IMR-90 (cell line): ENCODE results near the gene ABCA2. TPM values are rescaled to one million over a fixed set of nuclear protein-coding genes. Genes with fewer than 3 reads are reported as not detected.

ENCODE experiments used
- ATAC-seq: fragments of 200-7000 bp; cut with Tn5 transposase; 2 replicates; pipeline ENCODE4 v1.9.1; 2020; ENCODE audit warnings: low read depth, mild to moderate bottlenecking, moderate library complexity
- BruUV-seq: library from RNA; stranded (reverse); fragments of 400-500 nt; replicated peaks from 2 replicates; lab custom pipeline; 2021; lab: Mats Ljungman, UMichigan
- CTCF ChIA-PET: fragments of 300-600 bp; formaldehyde crosslinking; extraction: SDS; loops from one replicate; lab custom pipeline; 2021; ENCODE audit warnings: antibody characterized with exemption; lab: Yijun Ruan, JAX
- POLR2A ChIA-PET: fragments of 300-600 bp; sonication (Branson Sonifier 250); formaldehyde crosslinking; loops from one replicate; lab custom pipeline; 2022; ENCODE audit warnings: antibody characterized with exemption; ENCODE audit not compliant: unreplicated experiment; lab: Charles Lee
- DNase-seq: peaks from one replicate; pipeline ENCODE4 v3.0.0; 2013
- H2AFZ ChIP-seq: replicated peaks from 2 replicates; pipeline ENCODE3; 2013; ENCODE audit warnings: low read length, mild to moderate bottlenecking; ENCODE audit not compliant: poor library complexity
- H2AK5ac ChIP-seq: 2 replicates; pipeline ENCODE4 v1.6.1; 2013; ENCODE audit warnings: low read depth, low read length, inconsistent platforms
- H2AK9ac ChIP-seq: replicated peaks from 2 replicates; pipeline ENCODE3; 2013; ENCODE audit warnings: mild to moderate bottlenecking, low read depth, low read length, moderate library complexity; ENCODE audit not compliant: poor library complexity
- H2BK120ac ChIP-seq: 2 replicates; pipeline ENCODE4 v1.6.1; 2013; ENCODE audit warnings: low read depth, low read length, inconsistent platforms
- H2BK15ac ChIP-seq: 3 replicates; pipeline ENCODE4 v1.6.1; 2013; ENCODE audit warnings: low read depth, low read length, inconsistent platforms
- H2BK20ac ChIP-seq: 2 replicates; pipeline ENCODE4 v1.6.1; 2013; ENCODE audit warnings: low read depth, mild to moderate bottlenecking, inconsistent platforms, low read length, moderate library complexity
- H2BK5ac ChIP-seq: 2 replicates; pipeline ENCODE4 v1.6.1; 2013; ENCODE audit warnings: mild to moderate bottlenecking, low read depth, low read length, inconsistent platforms; ENCODE audit not compliant: poor library complexity, severe bottlenecking
- H3K14ac ChIP-seq: replicated peaks from 2 replicates; pipeline ENCODE4 v1.6.1; 2013; ENCODE audit warnings: low read depth, low read length, inconsistent platforms
- H3K18ac ChIP-seq: 2 replicates; pipeline ENCODE4 v1.6.1; 2013; ENCODE audit warnings: low read depth, low read length, control low read depth
- H3K23ac ChIP-seq: 2 replicates; pipeline ENCODE4 v1.6.1; 2013; ENCODE audit warnings: low read depth, low read length, inconsistent platforms
- H3K27ac ChIP-seq: 2 replicates; pipeline ENCODE4 v1.5.1; 2013; ENCODE audit warnings: mild to moderate bottlenecking, control low read depth, low read length; ENCODE audit not compliant: insufficient read depth
- H3K27me3 ChIP-seq: 2 replicates; pipeline ENCODE4 v1.6.1; 2013; ENCODE audit warnings: low read length; ENCODE audit not compliant: control insufficient read depth, insufficient read depth
- H3K36me3 ChIP-seq: 2 replicates; pipeline ENCODE4 v1.6.1; 2013; ENCODE audit warnings: low read length, mixed read lengths; ENCODE audit not compliant: control insufficient read depth, insufficient read depth
- H3K4ac ChIP-seq: 2 replicates; pipeline ENCODE4 v1.6.1; 2013; ENCODE audit warnings: low read depth, low read length, inconsistent platforms
- H3K4me1 ChIP-seq: 2 replicates; pipeline ENCODE4 v1.6.1; 2013; ENCODE audit warnings: low read length, mixed read lengths; ENCODE audit not compliant: control insufficient read depth, insufficient read depth
- H3K4me2 ChIP-seq: 2 replicates; pipeline ENCODE4 v1.6.1; 2013; ENCODE audit warnings: low read depth, mild to moderate bottlenecking, control low read depth, low read length, moderate library complexity
- H3K4me3 ChIP-seq: 2 replicates; pipeline ENCODE4 v1.5.1; 2013; ENCODE audit warnings: low read depth, mild to moderate bottlenecking, control low read depth, low read length, moderate library complexity; ENCODE audit not compliant: insufficient read depth
- H3K56ac ChIP-seq: 2 replicates; pipeline ENCODE4 v1.6.1; 2013; ENCODE audit warnings: low read length, inconsistent platforms; ENCODE audit not compliant: insufficient read depth; ENCODE audit errors: extremely low read depth
- H3K79me1 ChIP-seq, 2 experiments: 2 replicates each; pipeline ENCODE4 v1.6.1; 2013; ENCODE audit warnings: low read length in 2 of 2, inconsistent platforms in 1 of 2, low read depth in 1 of 2
- H3K9ac ChIP-seq: 2 replicates; pipeline ENCODE4 v1.6.1; 2013; ENCODE audit warnings: low read depth, low read length, control low read depth
- H3K9me1 ChIP-seq: 2 replicates; pipeline ENCODE4 v1.6.1; 2013; ENCODE audit warnings: low read length, inconsistent platforms; ENCODE audit not compliant: insufficient read depth
- H3K9me3 ChIP-seq: 2 replicates; pipeline ENCODE4 v1.6.1; 2013; ENCODE audit warnings: low read length; ENCODE audit not compliant: control insufficient read depth, insufficient read depth
- H4K20me1 ChIP-seq: 2 replicates; pipeline ENCODE4 v1.6.1; 2013; ENCODE audit warnings: low read length, inconsistent platforms; ENCODE audit not compliant: insufficient read depth
- H4K5ac ChIP-seq: 2 replicates; pipeline ENCODE4 v1.6.1; 2013; ENCODE audit warnings: mild to moderate bottlenecking, low read depth, low read length, control low read depth
- H4K8ac ChIP-seq, 2 experiments: 2 replicates each; pipeline ENCODE4 v1.6.1; 2013; ENCODE audit warnings: low read depth in 2 of 2, low read length in 2 of 2, control low read depth in 1 of 2, inconsistent platforms in 1 of 2
- H4K91ac ChIP-seq: 2 replicates; pipeline ENCODE4 v1.6.1; 2013; ENCODE audit warnings: low read depth, low read length, inconsistent platforms; ENCODE audit not compliant: insufficient read depth
- CEBPB ChIP-seq: IDR thresholded peaks from 2 replicates; pipeline ENCODE4 v1.6.1; 2012; ENCODE audit warnings: low read depth, low read length, improper control_type of control experiment
- CHD1 ChIP-seq: IDR thresholded peaks from 2 replicates; pipeline ENCODE4 v1.6.1; 2012; ENCODE audit warnings: low read depth, low read length, improper control_type of control experiment
- ELK1 ChIP-seq: fragments of 150-350 bp; IDR thresholded peaks from 2 replicates; pipeline ENCODE4 v1.6.1; 2016; ENCODE audit warnings: low read depth, mild to moderate bottlenecking, low read length, moderate library complexity, borderline replicate concordance
- MAFK ChIP-seq: IDR thresholded peaks from 2 replicates; pipeline ENCODE4 v1.6.1; 2012; ENCODE audit warnings: low read depth, low read length, improper control_type of control experiment
- MAZ ChIP-seq: IDR thresholded peaks from 2 replicates; pipeline ENCODE4 v1.6.1; 2012; ENCODE audit warnings: low read depth, mild to moderate bottlenecking, low read length, improper control_type of control experiment, moderate library complexity, borderline replicate concordance
- MXI1 ChIP-seq: IDR thresholded peaks from 2 replicates; pipeline ENCODE4 v1.6.1; 2012; ENCODE audit warnings: low read depth, mild to moderate bottlenecking, low read length, moderate library complexity, borderline replicate concordance
- POLR2A ChIP-seq: IDR thresholded peaks from 2 replicates; pipeline ENCODE4 v1.6.1; 2012; ENCODE audit warnings: mild to moderate bottlenecking, low read depth, low read length
- RCOR1 ChIP-seq: IDR thresholded peaks from 2 replicates; pipeline ENCODE4 v1.6.1; 2012; ENCODE audit warnings: mild to moderate bottlenecking, low read length, improper control_type of control experiment; ENCODE audit not compliant: insufficient replicate concordance
- RFX5 ChIP-seq: IDR thresholded peaks from 2 replicates; pipeline ENCODE4 v1.8.0; 2012; ENCODE audit warnings: low read depth, mild to moderate bottlenecking, low read length, moderate library complexity
- USF2 ChIP-seq: fragments of 150-350 bp; IDR thresholded peaks from 2 replicates; pipeline ENCODE4 v1.6.1; 2017; ENCODE audit warnings: mild to moderate bottlenecking, antibody characterized with exemption, low read length, low read depth
- WGBS, 2 experiments: methylation state at CpG; one replicate each; pipeline versions ENCODE4 v1.1.5 to v1.1.7; 2013; ENCODE audit warnings: missing lambda C conversion rate in 2 of 2; ENCODE audit not compliant: insufficient read length in 1 of 2; ENCODE audit errors: extremely low coverage in 2 of 2; 5-methylcytosine and 5-hydroxymethylcytosine counted together
- dilution Hi-C: fragments of 300-500 bp; cut with HindIII; formaldehyde crosslinking; loops from one replicate; pipeline ENCODE4 v1.14.3; 2018; ENCODE audit warnings: low sequenced_read_pairs; ENCODE audit not compliant: unreplicated experiment
- in situ Hi-C: fragments of 300-500 bp; cut with MboI; formaldehyde crosslinking; loops from 3 replicates; pipeline ENCODE4 v1.14.3; 2019; ENCODE audit warnings: low sequenced_read_pairs, inconsistent platforms, mixed read lengths
- intact Hi-C: fragments of 100-400 bp; cut with micrococcal nuclease; formaldehyde crosslinking; loops from 2 replicates; pipeline ENCODE4 v1.10.0; 2022
- polyA plus RNA-seq, 3 experiments: library from polyadenylated mRNA; depleted of rRNA; stranded (reverse); fragments of >200 nt; gene quantifications; 2 replicates each; pipeline ENCODE4 v1.2.3, GENCODE V29; 2012; ENCODE audit warnings: low replicate concordance in 1 of 3
- total RNA-seq: library from RNA; depleted of rRNA; stranded (reverse); fragments of >200 nt; gene quantifications from 2 replicates; pipeline ENCODE4 v1.2.3, GENCODE V29; 2012
- TF ChIP-seq, protein P1 (sequence below): conservative IDR thresholded peaks from 2 replicates; pipeline ENCODE4 v1.5.1; 2012; ENCODE audit warnings: mild to moderate bottlenecking, low read depth, low read length, improper control_type of control experiment

ABCA2 gene
- total and polyA plus RNA-seq, 2 of the 4 experiments (the other 2 are of a cell fraction): 3.8 to 46.0 TPM

DNA sequence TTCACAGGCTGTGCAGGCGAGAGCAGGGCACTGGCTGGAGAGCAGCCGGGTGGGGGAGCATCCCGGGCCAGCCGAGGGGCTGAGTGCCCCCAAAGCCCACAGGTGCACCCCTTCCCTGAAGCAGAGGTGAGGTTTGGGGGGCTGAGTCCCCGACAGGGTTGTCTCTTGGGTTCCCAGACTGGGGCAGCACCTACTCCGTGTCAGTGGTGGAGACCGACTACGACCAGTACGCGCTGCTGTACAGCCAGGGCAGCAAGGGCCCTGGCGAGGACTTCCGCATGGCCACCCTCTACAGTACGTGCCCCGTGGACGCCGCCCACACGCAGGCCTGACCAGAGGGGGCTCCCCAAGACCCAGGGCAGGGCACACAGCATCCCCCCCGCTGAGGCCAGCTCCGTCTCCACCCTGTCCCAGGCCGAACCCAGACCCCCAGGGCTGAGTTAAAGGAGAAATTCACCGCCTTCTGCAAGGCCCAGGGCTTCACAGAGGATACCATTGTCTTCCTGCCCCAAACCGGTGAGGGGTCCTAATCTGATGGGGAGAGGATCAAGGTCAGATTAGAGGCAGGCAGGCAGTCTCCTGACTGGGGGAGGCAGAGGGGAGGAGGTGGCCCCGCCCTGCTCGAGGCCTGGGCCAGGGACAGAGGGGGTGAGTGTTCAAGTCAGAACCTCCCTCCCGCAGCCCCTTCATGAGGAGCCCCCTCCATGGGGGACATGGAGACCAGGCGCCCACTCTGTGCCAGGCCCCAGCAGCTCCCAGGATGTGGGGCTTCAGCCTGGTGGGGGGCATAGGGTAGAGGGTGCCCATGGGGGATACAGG, 48.1 kb downstream of the ABCA2 start (continued):
- TF ChIP-seq USF2: no peak

DNA sequence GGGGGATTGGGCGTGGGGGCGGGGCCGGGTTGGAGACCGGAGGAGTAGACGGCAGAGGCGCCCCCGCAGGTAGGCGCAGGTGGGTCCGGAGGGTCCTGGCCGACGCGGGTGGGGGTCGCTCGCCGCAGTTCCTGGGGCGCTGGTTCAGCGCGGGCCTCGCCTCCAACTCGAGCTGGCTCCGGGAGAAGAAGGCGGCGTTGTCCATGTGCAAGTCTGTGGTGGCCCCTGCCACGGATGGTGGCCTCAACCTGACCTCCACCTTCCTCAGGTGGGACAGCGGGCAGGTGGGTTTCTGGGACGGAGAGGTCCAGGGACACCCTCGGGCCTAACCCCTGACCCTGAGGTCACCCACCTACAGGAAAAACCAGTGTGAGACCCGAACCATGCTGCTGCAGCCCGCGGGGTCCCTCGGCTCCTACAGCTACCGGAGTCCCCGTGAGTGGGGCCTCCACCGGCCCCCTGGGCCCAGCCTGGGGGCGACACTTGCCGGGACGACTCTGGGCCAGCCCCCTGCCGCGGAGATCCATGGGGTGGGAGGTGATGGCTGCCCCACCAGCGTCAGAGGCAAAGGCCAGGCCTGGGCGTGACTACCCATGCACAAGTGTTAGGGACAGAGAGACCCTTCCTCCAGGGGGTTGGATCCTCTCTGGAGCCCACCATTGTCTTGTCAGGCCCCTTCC, 49.0 kb downstream of the ABCA2 start:
- H2AK9ac ChIP-seq: no peak overlapping the region
- H3K36me3 ChIP-seq: no peaks in the 10 kb centered on the region
- H3K56ac ChIP-seq: no peak overlapping the region
- BruUV-seq: no TSS peak
- intact Hi-C loops (no loop called here), dilution Hi-C loops (no loop called here), in situ Hi-C loops (no loop called here)
- 36% methylated on average over 22 of the region's 41 CpGs; no CpG with 5 or more reads in 1 of the 2 experiments for WGBS, 2 experiments
- no peak overlapping the region for H3K23ac ChIP-seq
- H3K27ac ChIP-seq: no peak overlapping the region
- H4K5ac ChIP-seq: no peak overlapping the region
- H3K79me1 ChIP-seq: no peaks in the 10 kb centered on the region
- no peak overlapping the region for H3K4me3 ChIP-seq
- peaks cover 16% of the 10 kb centered on the region for H3K27me3 ChIP-seq
- no peak overlapping the region for H4K91ac ChIP-seq
- H3K9me3 ChIP-seq: no peaks in the 10 kb centered on the region
- H2AFZ ChIP-seq: no peak overlapping the region
- ATAC-seq (no peak), DNase-seq (no peak)
- CTCF ChIA-PET: interaction anchor here (0.9 kb wide), 1 partner anchor 56 kb away, joined by 3 read pairs; no protein-coding TSS in a partner anchor
- no peak overlapping the region for H3K9ac ChIP-seq
- H3K4ac ChIP-seq: no peak overlapping the region
- H2AK5ac ChIP-seq: peak overlapping the region; percentile 16; the same call in 1 of the 2 replicates
- no peak overlapping the region for H4K8ac ChIP-seq
- no peak overlapping the region for H3K4me2 ChIP-seq
- no peak overlapping the region for H2BK120ac ChIP-seq
- H3K9me1 ChIP-seq: no peaks in the 10 kb centered on the region
- POLR2A ChIA-PET: interaction anchor here (0.6 kb wide), 1 partner anchor 55 kb away, joined by 4 read pairs; no protein-coding TSS in a partner anchor
- H2BK20ac ChIP-seq: no peak overlapping the region
- no peak overlapping the region for H3K18ac ChIP-seq
- H3K14ac ChIP-seq: no peak overlapping the region
- peaks cover 7% of the 10 kb centered on the region; the same call in 1 of the 2 replicates for H3K4me1 ChIP-seq
- no peak overlapping the region for H2BK15ac ChIP-seq
- H2BK5ac ChIP-seq: no peak overlapping the region
- no peaks in the 10 kb centered on the region for H4K20me1 ChIP-seq
- TF ChIP-seq ELK1 (no peak), RCOR1 (no peak), MXI1 (no peak), RFX5 (no peak), MAFK (no peak), CHD1 (no peak), POLR2A (no peak), MAZ (no peak), CEBPB (no peak)
- TF ChIP-seq, protein P1, sequence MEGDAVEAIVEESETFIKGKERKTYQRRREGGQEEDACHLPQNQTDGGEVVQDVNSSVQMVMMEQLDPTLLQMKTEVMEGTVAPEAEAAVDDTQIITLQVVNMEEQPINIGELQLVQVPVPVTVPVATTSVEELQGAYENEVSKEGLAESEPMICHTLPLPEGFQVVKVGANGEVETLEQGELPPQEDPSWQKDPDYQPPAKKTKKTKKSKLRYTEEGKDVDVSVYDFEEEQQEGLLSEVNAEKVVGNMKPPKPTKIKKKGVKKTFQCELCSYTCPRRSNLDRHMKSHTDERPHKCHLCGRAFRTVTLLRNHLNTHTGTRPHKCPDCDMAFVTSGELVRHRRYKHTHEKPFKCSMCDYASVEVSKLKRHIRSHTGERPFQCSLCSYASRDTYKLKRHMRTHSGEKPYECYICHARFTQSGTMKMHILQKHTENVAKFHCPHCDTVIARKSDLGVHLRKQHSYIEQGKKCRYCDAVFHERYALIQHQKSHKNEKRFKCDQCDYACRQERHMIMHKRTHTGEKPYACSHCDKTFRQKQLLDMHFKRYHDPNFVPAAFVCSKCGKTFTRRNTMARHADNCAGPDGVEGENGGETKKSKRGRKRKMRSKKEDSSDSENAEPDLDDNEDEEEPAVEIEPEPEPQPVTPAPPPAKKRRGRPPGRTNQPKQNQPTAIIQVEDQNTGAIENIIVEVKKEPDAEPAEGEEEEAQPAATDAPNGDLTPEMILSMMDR: no peak
